Endothelial cell of umbilical vein (primary cell): ENCODE measurements around the gene PITPNM2. TPM values are rescaled to one million over a fixed set of nuclear protein-coding genes. Genes with fewer than 3 reads are reported as not detected.

Experiments
- BruUV-seq: library from RNA; stranded (reverse); fragments of 400-500 nt; replicated peaks from 2 replicates; lab custom pipeline; 2021; lab: Mats Ljungman, UMichigan
- CTCF ChIA-PET: fragments of 300-600, 350-600 bp; sonication (Branson Sonifier 250); formaldehyde crosslinking; loops from one replicate; lab custom pipeline; 2021; ENCODE audit warnings: antibody characterized with exemption, inconsistent platforms; lab: Charles Lee
- POLR2A ChIA-PET: fragments of 300-600, 350-600 bp; sonication (Branson Sonifier 250); formaldehyde crosslinking; loops from one replicate; lab custom pipeline; 2021; ENCODE audit warnings: antibody characterized with exemption, inconsistent platforms; lab: Charles Lee
- DNase-seq: peaks from one replicate; pipeline ENCODE4 v3.0.0-alpha.2; 2011; ENCODE audit warnings: low read depth, low spot score
- FAIRE-seq: peaks from 2 replicates; lab custom pipeline; 2011; peaks lifted over from hg19 to GRCh38; lab: Jason Lieb, UNC
- H2AFZ ChIP-seq: 2 replicates; pipeline ENCODE4 v1.6.0; 2012; ENCODE audit warnings: low read depth, low read length, control low read depth, inconsistent platforms
- H3K27ac ChIP-seq: 2 replicates; pipeline ENCODE4 v1.5.1; 2011; ENCODE audit warnings: low read depth, mild to moderate bottlenecking, control low read depth, low read length, moderate library complexity; ENCODE audit not compliant: insufficient read depth
- H3K27me3 ChIP-seq, 2 experiments: 2 replicates each; pipeline versions ENCODE4 v1.6.0 to v1.6.1; 2011; ENCODE audit warnings: low read length in 2 of 2, mixed read lengths in 1 of 2; ENCODE audit not compliant: control insufficient read depth in 2 of 2, insufficient read depth in 2 of 2
- H3K36me3 ChIP-seq, 2 experiments: 2 replicates in 1 of 2; 3 replicates in 1 of 2; pipeline ENCODE4 v1.5.1; 2011; ENCODE audit warnings: low read length in 2 of 2, mild to moderate bottlenecking in 1 of 2, moderate library complexity in 1 of 2; ENCODE audit not compliant: control insufficient read depth in 2 of 2, insufficient read depth in 2 of 2; ENCODE audit errors: extremely low read depth in 1 of 2
- H3K4me1 ChIP-seq: 3 replicates; pipeline ENCODE4 v1.5.1; 2011; ENCODE audit warnings: mild to moderate bottlenecking, low read length; ENCODE audit not compliant: control insufficient read depth, insufficient read depth; ENCODE audit errors: extremely low read depth
- H3K4me2 ChIP-seq: 2 replicates; pipeline ENCODE4 v1.6.1; 2011; ENCODE audit warnings: low read length, control low read depth, mixed read lengths; ENCODE audit not compliant: insufficient read depth
- H3K4me3 ChIP-seq, 3 experiments: fragments of 200-600 bp in 1 of 3; sonication (generic), shearing (Covaris generic) in 1 of 3; replicated peaks in 1 of 3; 2 replicates each; pipeline ENCODE4 v1.5.1; 2011 to 2016; ENCODE audit warnings: control low read depth in 3 of 3, low read length in 3 of 3, mild to moderate bottlenecking in 2 of 3, inconsistent platforms in 1 of 3, low read depth in 1 of 3, moderate library complexity in 1 of 3; ENCODE audit not compliant: insufficient read depth in 1 of 3
- H3K79me2 ChIP-seq: 2 replicates; pipeline ENCODE4 v1.6.0; 2012; ENCODE audit warnings: low read length, inconsistent platforms; ENCODE audit not compliant: control insufficient read depth, insufficient read depth
- H3K9ac ChIP-seq: replicated peaks from 2 replicates; pipeline ENCODE3; 2011; ENCODE audit warnings: low read length, control low read depth; ENCODE audit not compliant: insufficient read depth; ENCODE audit errors: extremely low read depth
- H3K9me1 ChIP-seq: replicated peaks from 3 replicates; pipeline ENCODE4 v1.6.0; 2011; ENCODE audit warnings: mild to moderate bottlenecking, low read length; ENCODE audit not compliant: control insufficient read depth, insufficient read depth; ENCODE audit errors: extremely low read depth
- H3K9me3 ChIP-seq: replicated peaks from 2 replicates; pipeline ENCODE4 v1.5.1; 2012; ENCODE audit warnings: low read length, inconsistent platforms; ENCODE audit not compliant: control insufficient read depth, insufficient read depth
- H4K20me1 ChIP-seq: replicated peaks from 2 replicates; pipeline ENCODE3; 2011; ENCODE audit warnings: mild to moderate bottlenecking, low read length; ENCODE audit not compliant: control insufficient read depth, insufficient read depth; ENCODE audit errors: extremely low read depth
- EZH2 ChIP-seq: IDR thresholded peaks from 2 replicates; pipeline ENCODE4 v1.6.1; 2012; ENCODE audit warnings: borderline replicate concordance, low read depth, mild to moderate bottlenecking, moderate library complexity, low read length, inconsistent platforms; ENCODE audit not compliant: severe bottlenecking
- FOS ChIP-seq: IDR thresholded peaks from 2 replicates; pipeline ENCODE4 v1.6.1; 2011; ENCODE audit warnings: mild to moderate bottlenecking, low read length, moderate library complexity, borderline replicate concordance; ENCODE audit not compliant: insufficient read depth
- GATA2 ChIP-seq: IDR thresholded peaks from 2 replicates; pipeline ENCODE4 v1.7.0; 2011; ENCODE audit warnings: low read depth, mild to moderate bottlenecking, moderate library complexity, mixed read lengths, low read length; ENCODE audit not compliant: insufficient read length, insufficient read depth
- JUN ChIP-seq: IDR thresholded peaks from 2 replicates; pipeline ENCODE4 v1.6.1; 2011; ENCODE audit warnings: borderline replicate concordance, low read depth; ENCODE audit not compliant: insufficient read length, insufficient read depth
- MYC ChIP-seq: IDR thresholded peaks from one replicate; pipeline ENCODE4 v1.6.1; 2011; ENCODE audit warnings: mild to moderate bottlenecking, low read depth, low read length
- POLR2A ChIP-seq: IDR thresholded peaks from 2 replicates; pipeline ENCODE4 v1.6.1; 2012; ENCODE audit warnings: low read depth, mild to moderate bottlenecking, control low read depth, low read length
- POLR2AphosphoS5 ChIP-seq: IDR thresholded peaks from 2 replicates; pipeline ENCODE4 v1.6.1; 2012; ENCODE audit warnings: low read depth, mild to moderate bottlenecking, control low read depth, low read length, moderate library complexity; ENCODE audit not compliant: insufficient read depth
- dilution Hi-C: fragments of 300-500 bp; cut with MboI; formaldehyde crosslinking; loops from one replicate; pipeline ENCODE4 v1.15.0; 2019; ENCODE audit warnings: low sequenced_read_pairs; ENCODE audit not compliant: extremely low pct_ligation_motif_present
- intact Hi-C: fragments of 100-400 bp; cut with micrococcal nuclease; formaldehyde crosslinking; loops from one replicate; pipeline ENCODE4 v1.10.0; 2022
- polyA plus RNA-seq, 4 experiments: library from polyadenylated mRNA; depleted of rRNA in 3 of 4; stranded (reverse) in 3 of 4; unstranded in 1 of 4; fragments of >200 nt; gene quantifications; 2 replicates each; pipeline versions ENCODE4 v1.2.1 to v1.2.3, GENCODE V29; 2011 to 2012; ENCODE audit warnings: missing spikeins in 1 of 4
- total RNA-seq: library from RNA; stranded (reverse); gene quantifications from 2 replicates; pipeline ENCODE4 v1.2.3, GENCODE V29; 2021
- TF ChIP-seq, protein P1 (sequence below): IDR thresholded peaks from 2 replicates; pipeline ENCODE4 v1.6.1; 2011; ENCODE audit not compliant: insufficient read depth, insufficient read length
- TF ChIP-seq, protein P2 (sequence below), 2 donors: IDR thresholded peaks; 1 replicate in 1 of 2; 2 replicates in 1 of 2; pipeline ENCODE4 v1.5.1; 2011; ENCODE audit warnings: low read length in 2 of 2, mild to moderate bottlenecking in 2 of 2, moderate library complexity in 2 of 2, control low read depth in 1 of 2, inconsistent platforms in 1 of 2, low read depth in 1 of 2; ENCODE audit not compliant: insufficient read depth in 1 of 2; ENCODE audit errors: extremely low read depth in 1 of 2

The PITPNM2 gene
- total and polyA plus RNA-seq, 2 donors (not counting 3 experiments of a cell fraction or from before 2014, with no cell fraction given): 4.2 to 15.9 TPM

DNA sequence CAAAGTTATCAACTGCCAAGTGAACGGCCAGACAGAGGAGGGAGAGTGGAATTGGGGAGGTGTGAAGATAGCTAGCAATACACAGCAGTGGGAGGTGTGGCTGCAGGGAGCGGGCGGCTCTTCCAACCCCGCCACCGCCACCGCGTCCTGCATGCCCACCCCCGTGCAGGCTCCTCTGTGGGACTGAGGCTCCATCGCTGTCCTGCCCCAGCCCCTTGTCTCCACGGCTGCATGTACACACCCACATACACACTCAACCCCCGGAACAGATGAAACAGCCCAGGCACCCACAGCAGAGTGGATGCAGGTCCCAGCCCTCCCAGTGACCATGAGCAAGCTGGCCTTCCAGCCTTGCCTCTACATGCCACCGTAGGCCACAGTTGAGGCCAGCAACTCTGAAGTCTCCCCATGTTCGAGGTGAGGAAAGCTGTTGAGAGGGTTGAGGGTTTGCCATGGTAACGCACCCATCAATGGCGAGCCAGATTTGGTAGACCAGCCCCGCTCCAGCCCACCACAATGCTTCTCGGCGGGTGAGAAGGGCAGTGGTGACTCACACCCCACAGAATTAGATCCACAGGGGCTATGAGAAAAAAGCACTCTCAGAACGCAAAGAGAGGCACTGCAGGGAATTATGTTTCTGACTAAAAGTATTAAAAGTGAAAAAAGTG lies 39.3 kb downstream of the PITPNM2 start:
- Histone ChIP-seq H3K4me2 (no peak overlapping the region), H3K9me1 (no peaks in the 10 kb centered on the region), H3K4me3 (no peak overlapping the region), H3K79me2 (no peaks in the 10 kb centered on the region), H3K9me3 (no peaks in the 10 kb centered on the region), H3K36me3 (no peaks in the 10 kb centered on the region), H3K27ac (no peak overlapping the region), H2AFZ (no peak overlapping the region), H4K20me1 (no peaks in the 10 kb centered on the region), H3K4me1 (peaks cover 23% of the 10 kb centered on the region), H3K9ac (no peak overlapping the region), H3K27me3 (no peaks in the 10 kb centered on the region)
- FAIRE-seq (no peak), DNase-seq (no peak)
- TF ChIP-seq FOS (no peak), MYC (no peak), POLR2A (no peak), JUN (no peak), GATA2 (no peak), POLR2AphosphoS5 (no peak), EZH2 (no peak)
- TF ChIP-seq, protein P1, sequence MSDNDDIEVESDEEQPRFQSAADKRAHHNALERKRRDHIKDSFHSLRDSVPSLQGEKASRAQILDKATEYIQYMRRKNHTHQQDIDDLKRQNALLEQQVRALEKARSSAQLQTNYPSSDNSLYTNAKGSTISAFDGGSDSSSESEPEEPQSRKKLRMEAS: no peak
- TF ChIP-seq, protein P2, sequence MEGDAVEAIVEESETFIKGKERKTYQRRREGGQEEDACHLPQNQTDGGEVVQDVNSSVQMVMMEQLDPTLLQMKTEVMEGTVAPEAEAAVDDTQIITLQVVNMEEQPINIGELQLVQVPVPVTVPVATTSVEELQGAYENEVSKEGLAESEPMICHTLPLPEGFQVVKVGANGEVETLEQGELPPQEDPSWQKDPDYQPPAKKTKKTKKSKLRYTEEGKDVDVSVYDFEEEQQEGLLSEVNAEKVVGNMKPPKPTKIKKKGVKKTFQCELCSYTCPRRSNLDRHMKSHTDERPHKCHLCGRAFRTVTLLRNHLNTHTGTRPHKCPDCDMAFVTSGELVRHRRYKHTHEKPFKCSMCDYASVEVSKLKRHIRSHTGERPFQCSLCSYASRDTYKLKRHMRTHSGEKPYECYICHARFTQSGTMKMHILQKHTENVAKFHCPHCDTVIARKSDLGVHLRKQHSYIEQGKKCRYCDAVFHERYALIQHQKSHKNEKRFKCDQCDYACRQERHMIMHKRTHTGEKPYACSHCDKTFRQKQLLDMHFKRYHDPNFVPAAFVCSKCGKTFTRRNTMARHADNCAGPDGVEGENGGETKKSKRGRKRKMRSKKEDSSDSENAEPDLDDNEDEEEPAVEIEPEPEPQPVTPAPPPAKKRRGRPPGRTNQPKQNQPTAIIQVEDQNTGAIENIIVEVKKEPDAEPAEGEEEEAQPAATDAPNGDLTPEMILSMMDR (IDR thresholded peaks at IDR 0.05; ENCODE audit: extremely low read depth in 1 of 2, insufficient read depth in 1 of 2, low read depth in 1 of 2, low read length in 2 of 2): no peak
- ChIA-PET CTCF (no interaction called here), POLR2A (no interaction called here)
- dilution Hi-C loops (no loop called here), intact Hi-C loops (no loop called here)
- no TSS peak for BruUV-seq
